Measurements from ENCODE around the gene RAB8B.

The RAB8B gene

DNA sequence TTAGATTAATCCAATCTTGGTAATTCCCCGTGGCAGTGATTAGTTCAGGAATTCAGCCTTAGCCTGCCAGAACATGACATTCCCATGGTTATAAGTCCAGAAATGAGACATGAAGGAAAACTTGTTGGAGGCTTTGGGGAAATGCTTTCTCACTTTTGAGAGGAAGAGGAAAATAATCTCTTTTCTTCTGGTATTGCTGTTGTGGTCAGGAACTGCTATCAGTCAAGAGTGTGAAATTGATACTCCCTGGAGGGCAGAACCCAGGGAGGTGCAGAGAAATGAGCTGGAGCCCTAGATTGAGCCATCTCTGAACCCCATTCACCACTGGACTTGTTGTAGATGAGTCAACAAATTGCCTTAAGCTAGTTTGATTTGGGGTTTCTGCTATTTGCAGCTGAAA, 49.4 kb downstream of the RAB8B start:
- no peak for DNase-seq

DNA sequence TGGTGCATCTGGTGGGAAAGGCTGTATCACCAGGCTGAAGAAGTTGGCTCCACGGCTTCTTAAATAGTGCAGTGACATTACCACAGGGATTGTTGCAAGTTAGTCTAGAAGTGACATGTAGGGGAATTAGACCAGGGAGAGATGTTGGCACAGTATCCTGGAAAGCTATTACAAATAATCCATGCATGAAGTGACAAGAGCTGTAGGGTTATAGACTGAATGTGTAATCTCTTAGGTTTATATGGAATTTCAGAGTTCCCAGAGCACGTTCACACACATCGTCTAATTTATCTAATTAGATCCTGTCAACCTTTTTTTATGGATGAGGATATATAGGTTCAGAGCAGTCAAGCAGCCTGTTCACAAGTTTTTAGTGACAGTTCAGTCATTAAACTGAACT, 50.7 kb downstream of the RAB8B start:
- DNase-seq: no peak

DNA sequence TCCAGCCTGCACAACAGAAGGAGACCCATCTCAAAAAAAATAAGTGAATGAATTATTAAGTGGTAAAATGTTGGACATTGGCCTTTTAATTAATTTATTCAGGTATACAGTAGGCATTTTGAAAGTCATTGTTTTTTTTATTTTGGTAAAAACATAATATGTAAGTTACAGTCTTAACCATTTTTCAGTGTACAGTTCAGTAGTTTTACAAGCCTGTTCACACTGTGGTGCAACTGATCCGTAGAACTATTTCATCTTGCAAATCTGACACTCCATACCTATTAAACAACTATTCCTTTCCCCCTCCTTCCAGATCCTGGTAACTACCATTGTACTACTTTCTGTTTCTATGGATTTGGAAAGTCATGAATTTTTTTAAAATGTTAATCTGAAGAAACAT, 51.9 kb downstream of the RAB8B start:
- no peak for DNase-seq

DNA sequence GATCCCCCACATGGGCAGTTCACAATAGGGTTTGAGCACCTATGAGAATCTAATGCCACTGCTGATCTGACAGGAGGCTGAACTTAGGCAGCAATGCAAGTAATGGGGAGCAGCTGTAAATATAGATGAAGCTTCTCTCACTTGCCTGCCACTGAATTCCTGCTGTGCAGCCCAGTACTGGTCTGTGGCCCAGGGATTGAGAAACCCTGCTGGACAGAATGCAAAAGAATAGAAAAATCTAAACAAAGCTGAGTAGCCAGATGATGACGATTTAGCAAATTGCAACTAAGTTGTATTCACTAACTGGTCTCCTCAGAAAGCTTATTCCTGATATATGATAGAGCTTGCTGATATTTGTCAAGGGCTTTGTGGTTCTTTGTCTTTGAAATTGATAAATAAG, 53.7 kb downstream of the RAB8B start:
- no peak for DNase-seq

DNA sequence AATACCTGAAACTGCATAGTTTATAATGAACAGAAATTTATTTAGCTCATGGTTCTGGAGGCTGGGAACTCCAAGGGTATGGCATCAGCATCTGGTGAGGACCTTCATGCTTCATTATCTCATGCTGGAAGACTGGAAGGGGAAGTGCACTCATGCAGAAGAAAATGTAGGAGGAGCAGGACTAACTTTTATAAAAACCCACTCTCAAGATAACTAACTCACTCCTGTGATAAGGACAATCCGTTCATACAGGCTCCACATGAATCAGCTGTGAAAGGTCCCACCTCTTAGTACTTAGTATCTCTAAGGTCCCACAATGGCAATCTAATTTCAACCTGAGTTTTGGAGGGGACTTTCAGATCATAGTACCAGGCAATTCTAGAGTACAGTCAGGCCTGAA, 54.4 kb downstream of the RAB8B start:
- DNase-seq: no peak

DNA sequence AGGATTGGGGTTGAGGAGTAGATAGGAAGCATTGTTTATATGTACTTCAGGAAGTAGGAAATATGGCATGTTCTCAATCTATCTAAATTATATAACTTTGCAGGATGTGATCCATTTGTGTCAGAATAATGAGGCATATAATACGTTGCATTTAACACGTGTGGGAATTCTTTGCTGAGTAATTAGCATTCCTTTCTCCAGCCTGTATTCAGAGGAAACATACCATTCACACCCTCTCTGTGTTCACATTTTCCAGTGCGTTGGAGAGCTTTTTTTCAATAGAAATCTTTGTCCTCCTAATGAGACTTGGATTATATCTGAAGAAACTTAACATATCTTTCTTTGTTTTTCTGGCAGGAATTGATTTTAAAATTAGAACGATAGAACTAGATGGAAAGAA, 55.0 kb downstream of the RAB8B start:
- no peak for DNase-seq

DNA sequence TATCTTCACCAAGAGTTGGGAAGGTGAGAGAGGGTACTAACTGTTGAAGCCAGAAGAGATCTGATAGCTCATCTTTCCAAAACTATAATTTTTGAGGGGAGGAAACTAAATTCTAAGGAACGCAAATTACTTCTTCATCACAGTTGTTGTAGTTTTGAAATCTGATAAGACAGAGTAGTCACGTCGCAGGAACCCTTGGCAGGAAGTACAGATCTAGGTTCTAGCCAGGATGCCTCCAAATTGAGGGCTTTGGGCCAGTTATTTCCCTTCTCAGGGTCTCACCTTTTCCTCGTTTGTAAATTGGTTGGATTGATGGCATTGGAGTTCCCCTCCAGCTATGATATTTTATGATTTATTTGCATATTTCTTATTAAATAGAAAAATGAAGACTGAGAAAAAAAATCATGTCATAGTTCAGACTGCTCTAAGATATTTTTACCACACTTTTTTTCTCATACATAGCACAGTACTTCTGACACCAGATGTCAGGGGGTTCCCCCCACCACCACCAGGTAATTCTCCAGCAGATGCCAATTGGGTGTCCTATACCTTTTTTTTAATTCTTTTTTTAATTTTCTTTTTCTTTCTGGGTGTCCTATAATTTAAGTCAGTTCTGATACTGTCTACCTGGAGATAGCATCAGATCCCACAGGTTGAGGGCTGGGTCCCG, 55.7 kb downstream of the RAB8B start:
- no peak for DNase-seq

DNA sequence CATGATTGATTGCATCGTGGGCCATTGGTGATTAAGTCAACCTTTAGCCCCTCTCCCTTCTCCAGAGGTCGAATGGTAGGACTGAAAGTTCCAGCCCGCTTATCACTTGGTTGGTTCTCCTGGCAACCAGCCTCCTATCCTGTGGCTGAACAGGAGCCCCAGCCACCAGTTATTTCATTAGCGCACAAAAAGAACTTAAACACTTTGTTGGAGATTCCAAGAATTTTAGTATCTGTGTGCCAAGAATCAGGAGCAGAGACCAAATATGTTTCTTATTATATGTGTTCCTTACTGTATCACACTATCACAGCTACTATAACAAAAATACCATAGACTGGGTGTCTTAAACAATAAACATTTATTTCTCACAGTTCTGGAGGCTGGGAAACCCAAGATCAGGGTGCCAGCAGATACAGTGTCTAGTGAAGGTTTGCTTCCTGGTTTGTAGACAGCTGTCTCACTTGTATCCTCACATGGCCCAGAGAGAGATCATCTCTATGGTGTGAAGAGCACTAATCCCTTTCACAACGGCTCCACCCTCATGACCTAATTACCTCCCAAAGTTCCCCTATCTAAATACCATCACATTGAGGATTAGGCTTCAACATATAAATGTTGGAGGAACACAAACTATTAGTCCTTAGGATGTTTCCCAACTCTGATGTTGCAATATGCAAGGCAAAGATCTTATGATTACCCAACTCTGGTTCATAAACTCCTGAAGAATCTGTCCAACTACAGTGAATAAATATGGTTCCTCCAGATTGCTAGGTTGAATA, 57.5 kb downstream of the RAB8B start:
- no peak for DNase-seq

DNA sequence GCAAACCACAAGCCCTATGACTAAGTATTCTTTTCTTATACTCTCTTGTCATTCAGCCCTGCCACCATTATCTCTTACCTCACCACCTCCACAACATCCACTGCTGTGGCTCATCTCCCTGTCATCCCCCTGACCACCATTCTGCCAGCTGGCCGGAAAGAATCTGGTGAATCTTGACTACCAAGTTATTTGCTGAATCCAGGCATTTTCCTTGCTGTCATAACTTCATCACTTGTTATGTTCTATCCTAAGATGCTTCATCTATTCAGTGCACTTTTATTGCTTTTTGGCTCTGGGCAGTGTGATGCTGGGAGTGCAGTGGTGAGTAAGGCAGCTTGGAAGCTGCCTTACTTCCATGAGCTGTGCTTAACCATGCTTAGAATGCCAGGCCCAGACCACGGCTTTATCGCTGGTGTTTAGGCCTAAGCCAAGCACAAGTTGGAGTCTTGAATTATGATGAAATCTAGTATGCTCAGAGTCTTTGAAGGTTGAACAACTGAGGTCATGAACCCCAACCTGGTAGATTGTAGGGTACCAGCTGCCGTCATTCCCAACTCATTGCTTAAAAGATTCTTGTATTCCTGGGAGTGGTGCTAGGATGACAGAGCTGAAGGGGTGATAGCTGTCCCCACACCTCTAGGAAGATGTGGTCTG, 61.0 kb downstream of the RAB8B start:
- DNase-seq: no peak

DNA sequence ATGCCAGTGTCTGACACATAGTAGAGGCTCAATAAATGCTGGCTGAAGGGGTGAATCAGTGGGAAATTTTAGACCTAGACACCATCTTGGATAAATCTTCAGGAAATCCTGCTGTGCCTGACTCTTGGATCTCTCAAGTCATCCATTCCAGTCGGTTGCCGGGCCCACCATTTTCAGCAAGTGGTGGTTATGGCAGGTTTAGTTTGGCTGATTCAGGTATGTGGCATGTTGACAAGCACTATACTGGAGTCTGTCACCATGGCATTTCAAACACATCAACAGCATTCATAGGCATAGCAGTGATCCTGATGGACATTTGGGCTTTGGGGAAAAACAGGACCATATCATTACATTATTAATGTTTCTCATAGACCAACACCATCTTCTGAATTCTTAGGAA, 62.3 kb downstream of the RAB8B start:
- DNase-seq: no peak

DNA sequence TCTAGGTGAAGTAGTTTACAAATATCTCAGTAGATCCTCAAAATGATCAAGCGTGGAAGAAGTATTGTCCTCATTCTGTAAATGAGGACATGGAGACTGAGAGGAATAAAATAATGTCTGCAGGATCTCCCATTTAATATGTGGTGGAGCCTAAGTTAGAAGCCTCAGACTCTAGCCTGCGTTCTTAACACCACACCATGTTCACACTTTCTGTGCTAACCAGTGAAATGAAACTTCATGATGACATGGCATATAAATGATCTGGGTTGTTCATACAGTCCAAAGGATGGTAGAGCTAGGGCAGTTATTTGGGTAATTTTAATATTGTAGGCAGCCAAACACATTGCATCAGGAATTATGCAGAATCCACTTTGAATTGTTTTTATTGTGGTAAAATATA, 62.9 kb downstream of the RAB8B start:
- DNase-seq: no peak

DNA sequence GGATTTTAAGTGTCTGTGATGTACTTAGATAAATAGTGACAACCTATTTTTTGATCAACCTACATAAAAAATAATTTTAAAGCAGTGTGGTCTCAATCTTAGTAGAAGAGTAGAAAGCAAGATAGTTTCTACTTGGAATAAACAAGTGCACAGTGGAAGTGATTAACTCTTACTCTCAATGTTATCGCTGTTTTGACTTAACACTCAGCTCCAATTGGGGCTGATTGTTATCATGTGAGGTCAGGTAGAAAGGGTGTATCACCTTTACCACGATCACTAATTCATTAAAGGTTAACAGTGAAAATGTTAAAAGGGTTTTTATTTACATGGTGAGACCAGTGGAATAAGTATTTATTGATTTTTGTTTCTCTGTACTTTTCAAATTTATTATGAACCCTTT, 65.6 kb downstream of the RAB8B start:
- DNase-seq: no peak

DNA sequence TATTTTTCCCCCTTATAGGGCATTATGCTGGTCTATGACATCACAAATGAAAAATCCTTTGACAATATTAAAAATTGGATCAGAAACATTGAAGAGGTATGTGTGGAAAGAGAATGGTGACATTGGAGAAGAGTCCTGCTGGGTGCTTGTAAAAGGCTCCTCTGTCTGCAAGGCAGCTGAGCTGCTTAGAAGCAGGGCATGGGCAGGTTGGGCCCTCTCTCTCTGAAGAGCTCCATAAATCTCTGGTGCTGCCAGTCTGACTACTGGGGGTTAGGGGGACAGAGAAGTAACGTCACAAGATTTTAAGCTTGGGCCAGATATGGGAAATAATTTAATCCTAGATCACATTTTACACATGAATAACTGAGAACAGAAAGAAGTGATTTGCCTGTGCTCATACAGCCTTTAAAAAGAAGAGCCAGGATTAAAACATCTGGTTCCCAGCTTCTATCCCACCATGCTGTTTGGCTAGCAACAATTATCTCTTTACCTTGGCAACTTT, 66.1 kb downstream of the RAB8B start:
- no peak for DNase-seq

DNA sequence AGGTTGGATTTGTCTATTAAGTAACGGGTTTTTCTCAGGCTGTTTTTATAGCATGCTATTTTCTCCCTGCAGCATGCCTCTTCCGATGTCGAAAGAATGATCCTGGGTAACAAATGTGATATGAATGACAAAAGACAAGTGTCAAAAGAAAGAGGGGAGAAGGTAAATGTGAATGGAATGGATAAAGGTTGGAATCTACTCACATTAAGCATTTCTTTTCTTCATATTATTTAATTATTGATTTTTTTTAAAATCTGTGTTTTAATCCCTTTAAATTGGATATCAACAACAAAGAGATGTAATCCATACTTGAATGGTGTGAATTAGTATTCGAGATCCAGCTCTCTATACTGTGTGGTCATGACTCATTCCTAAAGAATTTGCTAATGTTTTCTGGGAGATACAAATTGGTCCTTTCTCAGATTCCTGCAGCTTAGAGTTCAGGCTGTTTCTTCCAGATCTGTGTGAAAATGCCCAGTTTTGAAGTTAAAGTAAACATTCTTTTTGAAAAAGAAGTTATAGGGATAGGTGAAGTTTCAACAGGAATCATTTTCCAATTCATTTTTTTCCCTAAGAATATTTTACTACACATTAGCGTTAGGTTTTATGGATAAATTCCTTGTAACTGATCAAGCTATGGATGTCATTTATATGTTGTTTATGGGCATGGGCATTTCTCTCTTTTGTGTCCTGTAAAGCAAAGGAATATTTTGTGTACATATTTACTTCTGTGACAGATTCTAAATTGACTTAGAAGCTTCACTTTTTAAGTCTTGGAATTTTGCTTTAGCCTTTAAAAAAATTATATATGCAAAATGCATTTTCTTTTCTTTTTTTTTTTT, 67.2 kb downstream of the RAB8B start:
- no peak for DNase-seq

DNA sequence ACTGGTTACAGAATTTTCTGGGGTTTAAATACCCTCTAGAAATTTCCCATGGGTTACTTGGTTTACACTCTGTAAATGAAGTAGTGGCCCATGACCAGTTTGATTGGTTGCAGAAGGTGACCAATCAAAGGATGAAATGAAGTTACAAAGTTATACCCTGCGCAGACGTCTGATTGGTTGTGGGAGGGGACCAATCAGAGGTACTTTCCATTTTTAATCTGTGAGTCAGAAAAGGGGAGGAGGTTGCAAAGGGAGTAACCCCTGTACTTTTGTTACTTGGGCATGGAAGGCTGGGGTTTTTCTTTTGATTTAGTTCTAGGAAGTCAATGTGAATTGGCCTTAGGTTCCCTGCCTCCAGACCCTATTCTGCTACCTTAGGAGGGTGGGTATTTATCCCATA, 69.3 kb downstream of the RAB8B start:
- no peak for DNase-seq

DNA sequence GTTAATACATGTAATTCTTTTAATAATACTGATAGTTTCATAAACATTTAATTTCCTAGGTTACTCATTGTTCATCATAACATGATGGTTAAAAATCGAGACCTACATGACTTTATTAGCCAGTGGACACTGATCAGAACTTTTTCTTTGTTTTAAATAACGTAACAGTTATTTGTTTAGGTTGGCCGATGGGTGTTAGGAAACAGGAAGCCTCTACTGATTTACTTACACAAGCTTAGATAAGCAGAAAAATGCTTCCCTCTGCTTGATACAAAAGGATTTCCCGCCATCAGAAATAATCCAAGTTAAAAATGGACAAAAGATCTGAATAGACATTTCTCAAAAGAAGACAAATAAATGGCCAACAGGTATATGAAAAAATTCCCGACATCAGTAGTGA, 71.4 kb downstream of the RAB8B start:
- no peak for DNase-seq

DNA sequence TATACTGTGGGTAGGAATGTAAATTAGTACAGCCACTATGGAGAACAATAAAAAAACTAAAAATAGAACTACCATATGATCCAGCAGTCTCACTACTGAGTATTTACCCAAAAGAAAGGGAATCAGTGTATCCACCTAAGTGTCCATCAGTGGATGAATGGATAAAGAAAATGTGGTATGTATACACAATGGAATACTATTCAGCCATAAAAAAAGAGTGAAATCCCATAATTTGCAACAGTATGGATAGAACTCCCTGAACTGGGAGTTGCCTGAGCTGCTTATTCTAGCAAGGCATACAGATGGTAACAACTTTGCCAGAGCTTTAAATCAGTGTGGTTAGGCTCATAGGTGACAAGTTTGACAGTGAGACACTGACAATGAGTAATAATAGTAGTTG, 71.9 kb downstream of the RAB8B start:
- no peak for DNase-seq

DNA sequence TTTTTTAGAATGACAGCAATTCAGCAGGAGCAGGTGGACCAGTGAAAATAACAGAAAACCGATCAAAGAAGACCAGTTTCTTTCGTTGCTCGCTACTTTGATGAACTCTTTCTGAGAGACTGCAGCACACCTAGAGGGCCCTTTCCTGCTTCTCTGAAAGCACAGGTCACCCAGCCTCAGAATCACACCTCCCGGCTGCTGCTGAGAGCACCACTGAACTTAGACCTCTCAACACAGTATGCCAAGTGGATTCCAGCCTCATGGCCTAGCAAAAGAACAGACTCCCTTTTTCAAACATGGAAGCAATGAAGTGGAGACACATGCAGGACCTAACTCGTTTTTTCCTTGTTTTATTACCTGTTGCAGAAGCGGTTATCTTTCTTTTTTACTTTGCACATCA, 74.1 kb downstream of the RAB8B start:
- DNase-seq: no peak

DNA sequence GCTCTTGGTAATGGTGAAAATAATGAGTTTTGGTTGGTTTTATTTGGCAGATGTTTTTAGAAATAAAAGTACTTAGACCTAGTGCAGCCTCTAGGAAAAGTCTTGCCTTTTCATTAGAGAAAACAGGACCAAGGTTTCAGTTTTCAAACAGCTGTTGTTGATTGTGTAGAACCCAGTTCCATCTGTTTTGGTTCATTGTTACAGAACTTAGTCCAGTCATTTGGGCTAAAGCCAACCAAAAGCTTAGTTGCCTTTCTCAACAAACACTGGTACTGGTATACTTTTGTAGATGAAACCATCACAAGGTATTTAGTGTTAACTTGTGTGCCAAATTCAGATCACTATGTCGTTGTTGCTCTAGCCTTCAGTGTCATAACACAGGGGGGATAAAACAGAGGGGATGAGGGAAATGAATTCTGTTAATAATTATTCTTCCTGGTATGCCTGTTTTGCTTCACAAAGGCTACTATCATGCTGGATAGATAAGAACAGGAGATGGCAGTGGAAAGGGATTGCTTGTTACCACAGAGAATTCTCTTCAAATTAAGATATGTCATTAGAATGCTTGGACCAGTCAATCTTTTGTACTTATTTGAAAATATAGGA, 75.4 kb downstream of the RAB8B start:
- DNase-seq: no peak

DNA sequence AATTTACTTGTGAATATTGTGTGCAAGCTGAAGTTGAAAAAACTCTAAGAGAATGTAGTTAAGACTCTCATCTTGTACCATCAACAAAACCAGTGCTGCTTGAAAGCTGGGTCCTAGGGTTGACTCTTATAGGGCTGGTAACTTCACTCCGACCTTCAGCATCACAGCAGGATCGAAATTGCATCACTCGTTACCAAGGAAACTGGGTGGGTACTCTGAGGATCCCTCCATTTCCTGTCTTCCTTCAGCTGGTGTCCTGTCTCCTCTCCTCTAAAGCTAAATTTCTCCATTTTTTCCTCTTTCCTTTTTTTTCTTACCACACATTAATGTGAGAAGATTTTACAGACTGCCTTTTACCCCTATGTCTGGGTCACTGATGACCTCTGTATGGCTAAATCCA, 85.0 kb downstream of the RAB8B start:
- no peak for DNase-seq

DNA sequence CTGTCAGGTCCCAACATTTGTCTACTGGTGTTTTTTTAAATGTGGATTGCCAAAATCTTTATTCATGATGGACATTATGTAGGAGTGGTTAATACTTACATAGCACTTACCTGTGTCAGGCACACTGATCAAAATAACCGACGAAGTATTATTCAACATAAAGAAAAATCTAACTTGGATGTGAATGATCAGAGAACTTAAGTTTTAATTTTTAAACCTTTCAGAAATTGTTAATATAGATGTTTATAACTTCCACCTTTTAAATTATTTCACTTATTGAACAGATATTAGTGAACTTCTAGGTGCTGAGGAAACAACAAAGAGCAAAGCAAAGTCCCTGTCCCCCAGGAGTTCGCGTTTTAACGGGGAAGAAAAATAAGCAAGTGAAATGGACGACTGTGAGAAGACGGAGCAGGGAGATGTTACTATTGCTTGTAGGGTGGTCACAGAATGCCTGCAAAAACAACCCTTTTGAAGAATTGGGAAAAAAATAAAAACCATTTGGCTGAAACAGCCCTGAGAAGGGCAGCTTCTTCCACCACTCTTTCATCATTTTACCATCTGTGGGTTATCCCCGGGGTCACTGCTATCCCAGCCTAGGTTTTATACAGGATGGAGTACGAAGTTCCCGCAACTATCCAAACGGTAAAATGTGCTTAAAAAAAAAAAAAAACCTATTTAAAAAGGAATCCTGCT, 87.1 kb downstream of the RAB8B start:
- DNase-seq: no peak
